ENCODE results near the gene COBLL1. TPM values are rescaled to one million over a fixed set of nuclear protein-coding genes. Genes with fewer than 3 reads are reported as not detected.

Gene COBLL1
- total RNA-seq, 1 experiment from 2014 or later: 42.1 TPM

DNA sequence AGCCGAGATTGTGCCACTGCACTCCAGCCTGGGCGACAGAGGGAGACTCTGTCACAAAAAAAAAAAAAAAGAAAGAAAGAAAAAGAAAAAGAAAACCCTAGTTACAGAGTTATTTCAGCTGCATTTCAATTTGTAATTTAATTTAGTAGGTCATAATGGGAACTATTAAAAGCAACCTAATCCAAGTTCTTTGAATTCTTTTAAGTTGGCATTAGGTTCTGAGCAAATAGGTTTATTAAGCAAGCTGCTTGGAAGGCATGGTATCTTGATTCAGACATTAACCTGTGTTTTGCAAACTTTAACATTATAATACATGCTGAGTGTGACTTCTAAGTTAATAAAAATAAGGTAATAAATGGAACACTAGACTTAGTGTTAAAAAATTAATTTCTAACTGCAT lies 29.8 kb upstream of the COBLL1 start:
- no TSS peak for BruUV-seq (replicated peaks)
- peaks cover 7% of the 10 kb centered on the region for H3K9me3 Mint-ChIP-seq (ENCODE audit: unreplicated experiment)
- H3K4me3 Mint-ChIP-seq (ENCODE audit: unreplicated experiment): no peak overlapping the region
- H3K4me1 Mint-ChIP-seq (ENCODE audit: low read depth, unreplicated experiment): no peaks in the 10 kb centered on the region
- Histone ChIP-seq H3K36me3 (ENCODE audit: control insufficient read depth, insufficient read depth, low read length) (no peaks in the 10 kb centered on the region), H3K27me3 (replicated peaks; ENCODE audit: control insufficient read depth, insufficient read depth, low read length) (no peaks in the 10 kb centered on the region), H3K4me1 (no peaks in the 10 kb centered on the region), H3K4me3 (ENCODE audit: low read depth, low read length) (no peak overlapping the region), H3K9me3 (no peaks in the 10 kb centered on the region)
- ChIA-PET CTCF (no interaction called here), POLR2A (no interaction called here)
- H3K27me3 Mint-ChIP-seq (ENCODE audit: insufficient read depth, unreplicated experiment): no peaks in the 10 kb centered on the region
- no peak for DNase-seq
- H3K36me3 Mint-ChIP-seq (ENCODE audit: insufficient read depth, unreplicated experiment): no peaks in the 10 kb centered on the region
- intact Hi-C loops (cut with micrococcal nuclease; ENCODE audit: unreplicated experiment): no loop called here
- TF ChIP-seq, protein P1, sequence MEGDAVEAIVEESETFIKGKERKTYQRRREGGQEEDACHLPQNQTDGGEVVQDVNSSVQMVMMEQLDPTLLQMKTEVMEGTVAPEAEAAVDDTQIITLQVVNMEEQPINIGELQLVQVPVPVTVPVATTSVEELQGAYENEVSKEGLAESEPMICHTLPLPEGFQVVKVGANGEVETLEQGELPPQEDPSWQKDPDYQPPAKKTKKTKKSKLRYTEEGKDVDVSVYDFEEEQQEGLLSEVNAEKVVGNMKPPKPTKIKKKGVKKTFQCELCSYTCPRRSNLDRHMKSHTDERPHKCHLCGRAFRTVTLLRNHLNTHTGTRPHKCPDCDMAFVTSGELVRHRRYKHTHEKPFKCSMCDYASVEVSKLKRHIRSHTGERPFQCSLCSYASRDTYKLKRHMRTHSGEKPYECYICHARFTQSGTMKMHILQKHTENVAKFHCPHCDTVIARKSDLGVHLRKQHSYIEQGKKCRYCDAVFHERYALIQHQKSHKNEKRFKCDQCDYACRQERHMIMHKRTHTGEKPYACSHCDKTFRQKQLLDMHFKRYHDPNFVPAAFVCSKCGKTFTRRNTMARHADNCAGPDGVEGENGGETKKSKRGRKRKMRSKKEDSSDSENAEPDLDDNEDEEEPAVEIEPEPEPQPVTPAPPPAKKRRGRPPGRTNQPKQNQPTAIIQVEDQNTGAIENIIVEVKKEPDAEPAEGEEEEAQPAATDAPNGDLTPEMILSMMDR (IDR thresholded peaks at IDR 0.05; ENCODE audit: insufficient read depth in 1 of 2, low read depth in 1 of 2, low read length in 1 of 2, severe bottlenecking in 1 of 2, unreplicated experiment in 1 of 2): no peak
- H3K27ac Mint-ChIP-seq (ENCODE audit: unreplicated experiment): no peak overlapping the region

DNA sequence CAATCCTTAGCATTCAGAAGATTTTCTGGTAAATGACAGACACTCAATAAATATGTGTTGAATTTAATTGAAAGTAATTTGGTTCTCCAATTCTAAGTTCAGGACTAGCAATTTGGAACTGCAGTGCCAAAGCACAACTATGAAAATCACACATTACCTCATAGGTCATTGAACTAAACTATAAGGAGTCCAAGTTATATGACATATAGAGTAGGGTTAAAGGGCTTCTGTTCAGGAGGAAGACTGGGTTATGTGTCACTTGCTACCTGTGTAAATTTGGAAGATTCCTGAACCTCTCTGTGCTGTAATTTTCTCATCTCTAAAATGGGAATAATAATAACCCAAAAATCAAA lies 27.8 kb upstream of the COBLL1 start:
- Mint-ChIP-seq H3K9me3 (ENCODE audit: unreplicated experiment) (peaks cover 9% of the 10 kb centered on the region), H3K4me1 (ENCODE audit: low read depth, unreplicated experiment) (no peaks in the 10 kb centered on the region), H3K36me3 (ENCODE audit: insufficient read depth, unreplicated experiment) (no peaks in the 10 kb centered on the region), H3K4me3 (ENCODE audit: unreplicated experiment) (no peak overlapping the region), H3K27ac (ENCODE audit: unreplicated experiment) (no peak overlapping the region), H3K27me3 (ENCODE audit: insufficient read depth, unreplicated experiment) (no peaks in the 10 kb centered on the region)
- Histone ChIP-seq H3K36me3 (ENCODE audit: control insufficient read depth, insufficient read depth, low read length) (no peaks in the 10 kb centered on the region), H3K27me3 (replicated peaks; ENCODE audit: control insufficient read depth, insufficient read depth, low read length) (no peaks in the 10 kb centered on the region; the same call in 1 of the 2 replicates), H3K9me3 (no peaks in the 10 kb centered on the region), H3K4me3 (ENCODE audit: low read depth, low read length) (no peak overlapping the region), H3K4me1 (no peaks in the 10 kb centered on the region)
- BruUV-seq (replicated peaks): no TSS peak
- no peak for DNase-seq
- TF ChIP-seq, protein P1 (IDR thresholded peaks at IDR 0.05; ENCODE audit: insufficient read depth in 1 of 2, low read depth in 1 of 2, low read length in 1 of 2, severe bottlenecking in 1 of 2, unreplicated experiment in 1 of 2): no peak
- intact Hi-C loops (cut with micrococcal nuclease; ENCODE audit: unreplicated experiment): no loop called here
- ChIA-PET CTCF (no interaction called here), POLR2A (no interaction called here)

DNA sequence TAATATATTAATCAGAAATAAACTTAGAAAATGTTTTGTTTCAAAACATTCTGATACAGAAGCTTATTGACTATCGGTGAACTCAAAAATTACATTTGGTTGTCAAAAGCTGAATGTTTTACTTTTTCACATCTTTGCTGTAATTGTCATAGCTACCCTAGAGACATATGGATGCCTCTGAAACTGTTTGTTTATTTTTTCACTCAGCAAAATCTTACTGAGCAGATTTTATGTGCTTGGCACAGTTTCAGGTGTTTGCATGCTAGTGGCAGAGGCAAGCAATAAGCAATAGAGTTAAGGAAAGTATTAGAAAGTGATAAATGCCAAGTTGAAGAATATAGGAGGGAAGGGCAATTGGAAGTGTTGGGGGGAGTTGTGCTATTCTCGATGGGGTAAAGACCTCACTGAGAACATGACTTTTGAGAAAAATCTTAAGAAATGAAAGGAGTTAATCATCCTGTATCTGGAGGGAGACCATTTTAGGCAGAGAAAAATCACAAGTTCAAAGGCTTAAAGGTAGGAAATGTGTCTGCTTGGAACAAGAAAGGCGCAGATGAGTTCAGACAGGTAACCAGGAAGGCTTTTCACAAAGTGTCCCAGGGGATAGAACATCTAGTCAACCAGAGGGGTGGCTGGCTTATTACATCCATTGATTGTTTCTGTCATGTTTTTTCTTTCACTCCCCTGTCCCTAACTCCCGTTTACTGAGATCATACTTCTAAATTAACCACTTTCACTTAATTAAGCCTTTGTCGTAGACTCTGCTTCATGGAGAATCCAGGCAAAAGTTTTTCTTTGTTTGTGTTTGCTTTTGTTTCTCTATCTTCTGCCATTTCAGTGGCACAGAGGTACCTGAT lies 27.2 kb upstream of the COBLL1 start:
- intact Hi-C loops (cut with micrococcal nuclease; ENCODE audit: unreplicated experiment): no loop called here
- Mint-ChIP-seq H3K27ac (ENCODE audit: unreplicated experiment) (no peak overlapping the region), H3K9me3 (ENCODE audit: unreplicated experiment) (peaks cover 9% of the 10 kb centered on the region), H3K27me3 (ENCODE audit: insufficient read depth, unreplicated experiment) (no peaks in the 10 kb centered on the region), H3K4me3 (ENCODE audit: unreplicated experiment) (no peak overlapping the region), H3K36me3 (ENCODE audit: insufficient read depth, unreplicated experiment) (no peaks in the 10 kb centered on the region), H3K4me1 (ENCODE audit: low read depth, unreplicated experiment) (no peaks in the 10 kb centered on the region)
- ChIA-PET POLR2A (no interaction called here), CTCF (no interaction called here)
- H3K27me3 ChIP-seq (replicated peaks; ENCODE audit: control insufficient read depth, insufficient read depth, low read length): no peaks in the 10 kb centered on the region; the same call in 1 of the 2 replicates
- H3K9me3 ChIP-seq: no peaks in the 10 kb centered on the region
- TF ChIP-seq, protein P1 (IDR thresholded peaks at IDR 0.05; ENCODE audit: insufficient read depth in 1 of 2, low read depth in 1 of 2, low read length in 1 of 2, severe bottlenecking in 1 of 2, unreplicated experiment in 1 of 2): no peak
- DNase-seq: no peak
- H3K4me3 ChIP-seq (ENCODE audit: low read depth, low read length): no peak overlapping the region
- no peaks in the 10 kb centered on the region for H3K4me1 ChIP-seq
- no peaks in the 10 kb centered on the region for H3K36me3 ChIP-seq (ENCODE audit: control insufficient read depth, insufficient read depth, low read length)
- BruUV-seq (replicated peaks): no TSS peak
